ENCODE measurements around the gene SPRN. TPM values are rescaled to one million over a fixed set of nuclear protein-coding genes. Genes with fewer than 3 reads are reported as not detected.
"Not testable (repeated sequence)": the region's sequence is repeated elsewhere in the genome, so short reads cannot be mapped to it uniquely, and the experiment has no call there.

Gene SPRN, protein sequence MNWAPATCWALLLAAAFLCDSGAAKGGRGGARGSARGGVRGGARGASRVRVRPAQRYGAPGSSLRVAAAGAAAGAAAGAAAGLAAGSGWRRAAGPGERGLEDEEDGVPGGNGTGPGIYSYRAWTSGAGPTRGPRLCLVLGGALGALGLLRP
- under 1 TPM in 2 of 4 donors, not detected in 2; 0.13 to 0.19 TPM for total RNA-seq

DNA sequence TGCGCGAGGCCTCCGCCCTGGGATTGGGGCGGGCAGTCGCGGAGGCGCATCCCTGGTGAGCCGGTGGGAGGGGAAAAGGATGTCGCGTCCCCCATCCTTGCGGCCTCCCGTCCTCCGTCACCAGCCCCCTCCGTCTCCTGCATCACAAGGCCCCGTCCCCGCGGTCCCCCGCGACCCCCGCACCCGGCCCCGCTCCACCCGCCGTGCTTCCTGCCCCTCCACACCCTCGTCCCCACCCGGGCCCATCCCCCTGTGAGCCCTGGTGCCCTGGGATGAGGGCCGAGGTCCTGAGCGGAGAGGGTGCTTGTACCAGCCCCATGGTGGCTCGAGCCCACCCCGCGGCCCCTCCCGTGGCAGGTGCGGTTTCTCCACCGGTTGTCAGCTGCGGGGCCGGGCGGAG lies at the start of gene SPRN:
SPRN (minus strand) TSS at position 25 of the 400 bp plus-strand sequence. CDS start 944 bp downstream, outside the sequence.
- H3K4me3 ChIP-seq (ENCODE audit: low read depth, poor library complexity, severe bottlenecking); intact Hi-C loops (cut with DNase I; ENCODE audit: low total_unique reads): not testable (repeated sequence)
- WGBS, 2 donors: no CpG with 5 or more reads among the region's 37 CpGs

GRCh38 chr10:133474027-133474426 lies 49.6 kb upstream of the SPRN start:
- DNase-seq (ENCODE audit: low spot score in 2 of 2): no peak
- intact Hi-C loops (cut with DNase I; ENCODE audit: low total_unique reads): no loop called here
- H3K4me3 ChIP-seq (ENCODE audit: low read depth, poor library complexity, severe bottlenecking): no peak overlapping the region
- 88 to 91% methylated on average over 2 of the region's 2 CpGs for WGBS, 2 donors
- no peak for TF ChIP-seq POLR2A (IDR thresholded peaks at IDR 0.05)
- TF ChIP-seq, protein P1, sequence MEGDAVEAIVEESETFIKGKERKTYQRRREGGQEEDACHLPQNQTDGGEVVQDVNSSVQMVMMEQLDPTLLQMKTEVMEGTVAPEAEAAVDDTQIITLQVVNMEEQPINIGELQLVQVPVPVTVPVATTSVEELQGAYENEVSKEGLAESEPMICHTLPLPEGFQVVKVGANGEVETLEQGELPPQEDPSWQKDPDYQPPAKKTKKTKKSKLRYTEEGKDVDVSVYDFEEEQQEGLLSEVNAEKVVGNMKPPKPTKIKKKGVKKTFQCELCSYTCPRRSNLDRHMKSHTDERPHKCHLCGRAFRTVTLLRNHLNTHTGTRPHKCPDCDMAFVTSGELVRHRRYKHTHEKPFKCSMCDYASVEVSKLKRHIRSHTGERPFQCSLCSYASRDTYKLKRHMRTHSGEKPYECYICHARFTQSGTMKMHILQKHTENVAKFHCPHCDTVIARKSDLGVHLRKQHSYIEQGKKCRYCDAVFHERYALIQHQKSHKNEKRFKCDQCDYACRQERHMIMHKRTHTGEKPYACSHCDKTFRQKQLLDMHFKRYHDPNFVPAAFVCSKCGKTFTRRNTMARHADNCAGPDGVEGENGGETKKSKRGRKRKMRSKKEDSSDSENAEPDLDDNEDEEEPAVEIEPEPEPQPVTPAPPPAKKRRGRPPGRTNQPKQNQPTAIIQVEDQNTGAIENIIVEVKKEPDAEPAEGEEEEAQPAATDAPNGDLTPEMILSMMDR (IDR thresholded peaks at IDR 0.05): no peak

More for the DNA sequence above, at the start of gene SPRN:
- DNase-seq (ENCODE audit: low spot score in 2 of 2): not testable (repeated sequence)

DNA sequence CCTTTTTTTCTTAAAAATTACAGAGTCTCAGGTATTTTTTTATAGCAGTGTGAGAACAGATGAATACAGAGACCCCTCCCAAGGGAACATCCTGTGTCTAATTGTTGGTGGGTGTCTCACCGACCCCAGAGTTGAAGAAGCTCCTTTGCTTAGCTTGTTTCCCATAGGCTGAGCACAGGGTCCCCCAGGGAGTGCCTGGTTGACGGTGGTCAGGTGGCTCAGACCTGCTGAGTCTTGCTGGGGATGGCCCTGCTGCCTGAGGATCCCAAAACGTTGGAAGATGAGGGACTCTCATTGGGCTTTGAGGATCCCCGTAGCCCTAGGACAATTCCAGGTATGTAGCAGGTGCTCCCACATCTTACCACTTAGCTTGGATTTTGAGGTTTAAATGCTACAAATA lies 48.8 kb upstream of the SPRN start:
- TF ChIP-seq, protein P1 (IDR thresholded peaks at IDR 0.05): no peak
- no peak for TF ChIP-seq POLR2A (IDR thresholded peaks at IDR 0.05)
- H3K4me3 ChIP-seq (ENCODE audit: low read depth, poor library complexity, severe bottlenecking): no peak overlapping the region
- 50 to 52% methylated on average over 4 of the region's 4 CpGs for WGBS, 2 donors
- intact Hi-C loops (cut with DNase I; ENCODE audit: low total_unique reads): no loop called here
- no peak for DNase-seq (ENCODE audit: low spot score in 2 of 2)

DNA sequence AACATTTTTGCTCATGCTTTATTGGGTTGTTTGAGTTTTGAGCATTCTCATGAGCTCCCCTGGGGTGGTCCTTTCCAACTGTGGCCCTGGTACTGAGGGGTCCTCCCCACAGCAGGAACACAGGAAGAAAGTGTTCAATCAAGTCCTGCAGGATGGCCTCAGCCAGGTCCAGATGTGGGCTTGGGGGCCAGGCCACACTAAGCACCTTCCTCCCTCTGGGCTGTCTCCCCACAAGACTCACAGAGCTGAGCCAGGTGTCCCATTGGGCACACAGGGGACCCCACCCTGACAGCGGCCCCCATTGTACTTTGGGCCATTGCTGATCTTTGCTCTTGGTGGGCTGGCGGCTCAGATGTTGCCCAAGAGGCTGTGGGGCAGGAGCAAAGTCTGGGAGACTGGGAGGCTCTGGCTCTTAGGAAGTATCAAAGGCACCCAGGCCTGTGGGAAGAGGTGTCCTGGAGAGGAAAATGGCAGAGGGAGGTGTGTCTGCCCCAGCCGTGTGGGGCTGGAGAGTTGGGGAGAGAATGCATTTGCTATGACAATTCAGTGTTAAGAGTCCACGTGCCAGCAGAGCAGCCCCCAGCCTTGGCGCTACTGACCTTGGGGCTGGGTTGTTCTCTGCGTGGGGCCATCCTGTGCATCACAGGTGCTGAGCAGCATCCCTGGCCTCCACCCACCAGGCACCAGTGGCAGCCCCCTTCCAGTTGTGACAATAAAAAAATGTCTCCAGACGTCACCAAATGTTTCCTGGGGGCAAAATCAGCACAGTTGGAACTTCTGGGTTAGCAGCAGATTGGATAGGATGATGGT lies 47.1 kb upstream of the SPRN start:
- no peak for DNase-seq (ENCODE audit: low spot score in 2 of 2)
- intact Hi-C loops (cut with DNase I; ENCODE audit: low total_unique reads): no loop called here
- 83 to 85% methylated on average over 7 of the region's 7 CpGs for WGBS, 2 donors
- H3K4me3 ChIP-seq (ENCODE audit: low read depth, poor library complexity, severe bottlenecking): no peak overlapping the region
- TF ChIP-seq, protein P1 (IDR thresholded peaks at IDR 0.05): no peak
- TF ChIP-seq POLR2A (IDR thresholded peaks at IDR 0.05): no peak

DNA sequence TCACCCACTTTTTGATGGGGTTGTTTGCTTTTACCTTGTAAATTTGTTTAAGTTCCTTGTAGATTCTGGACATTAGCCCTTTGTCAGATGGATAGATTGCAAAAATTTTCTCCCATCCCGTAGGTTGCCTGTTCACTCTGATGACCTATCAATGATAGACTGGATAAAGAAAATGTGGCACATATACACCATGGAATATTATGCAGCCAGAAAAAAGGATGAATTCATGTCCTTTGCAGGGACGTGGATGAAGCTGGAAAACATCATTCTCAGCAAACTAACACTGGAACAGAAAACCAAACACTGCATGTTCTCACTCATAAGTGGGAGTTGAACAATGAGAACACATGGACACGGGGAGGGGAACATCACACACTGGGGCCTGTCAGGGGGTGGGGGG lies 44.8 kb upstream of the SPRN start:
- WGBS, 2 donors: 86 to 89% methylated on average over 3 of the region's 3 CpGs
- intact Hi-C loops (cut with DNase I; ENCODE audit: low total_unique reads); H3K4me3 ChIP-seq (ENCODE audit: low read depth, poor library complexity, severe bottlenecking); DNase-seq (ENCODE audit: low spot score in 2 of 2): not testable (repeated sequence)

DNA sequence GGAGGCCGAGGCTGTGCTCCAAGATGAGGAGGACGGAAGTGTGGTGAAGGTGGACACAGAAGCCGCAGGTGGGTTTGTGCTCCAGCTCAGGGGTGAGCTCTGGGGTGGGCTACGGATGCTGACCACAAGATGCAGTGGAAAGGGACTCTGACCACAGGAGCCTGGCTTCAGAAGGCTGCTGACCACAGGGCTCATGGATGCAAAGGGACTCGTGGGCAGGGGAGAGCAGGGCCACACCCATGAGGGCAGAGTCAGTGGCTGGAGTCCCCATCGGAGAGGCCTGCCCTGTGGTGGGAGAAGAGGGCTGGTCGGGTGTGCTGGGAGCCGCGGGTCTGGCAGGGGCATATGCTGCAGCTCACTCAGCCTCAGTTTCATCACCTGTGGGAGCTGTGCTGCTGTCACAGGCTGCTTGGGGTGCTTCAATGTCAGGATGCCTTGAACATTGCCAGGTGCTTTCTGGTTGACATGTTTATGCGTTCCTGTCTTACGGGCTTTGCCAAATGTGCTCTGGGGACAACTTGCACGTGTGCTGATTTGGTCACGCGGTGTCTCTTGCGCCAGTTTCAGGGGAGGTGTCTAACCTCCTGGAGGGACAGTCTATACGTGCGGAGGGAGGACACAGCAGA lies 43.0 kb upstream of the SPRN start:
- no peak overlapping the region for H3K4me3 ChIP-seq (ENCODE audit: low read depth, poor library complexity, severe bottlenecking)
- intact Hi-C loops (cut with DNase I; ENCODE audit: low total_unique reads): no loop called here
- TF ChIP-seq, protein P1 (IDR thresholded peaks at IDR 0.05): no peak
- TF ChIP-seq POLR2A (IDR thresholded peaks at IDR 0.05): no peak
- DNase-seq (ENCODE audit: low spot score in 2 of 2): no peak
- WGBS, 2 donors: 84 to 86% methylated on average over 17 of the region's 17 CpGs

Measured in lower leg skin (tissue), 4 donors.